CD4-positive, alpha-beta T cell (primary cell): ENCODE results near the gene ELF1. TPM values are rescaled to one million over a fixed set of nuclear protein-coding genes. Genes with fewer than 3 reads are reported as not detected.

Source experiments
- ATAC-seq: fragments of 200-7000 bp; cut with Tn5 transposase; one replicate; pipeline ENCODE4 v1.10.0; 2022; ENCODE audit warnings: mild to moderate bottlenecking; ENCODE audit not compliant: poor library complexity
- CTCF ChIA-PET: fragments of 350-600 bp; sonication (Branson Sonifier 250); formaldehyde crosslinking; loops from one replicate; lab custom pipeline; 2021; ENCODE audit warnings: antibody characterized with exemption, inconsistent platforms; lab: Charles Lee
- POLR2A ChIA-PET: fragments of 350-600 bp; sonication (Branson Sonifier 250); formaldehyde crosslinking; loops from one replicate; lab custom pipeline; 2021; ENCODE audit warnings: antibody characterized with exemption, inconsistent platforms; lab: Charles Lee
- DNase-seq, 14 experiments: peaks; one replicate each; pipeline ENCODE4 v3.0.0-alpha.2; 2013 to 2020; ENCODE audit warnings: mixed read lengths in 2 of 14
- H3K27ac ChIP-seq, 2 donors: one replicate each; pipeline versions ENCODE4 v1.5.1 to v1.7.0; 2013; ENCODE audit warnings: low read length in 2 of 2, low read depth in 1 of 2, mild to moderate bottlenecking in 1 of 2
- H3K27me3 ChIP-seq, 2 experiments: 1 replicate in 1 of 2; 2 replicates in 1 of 2; pipeline versions ENCODE4 v1.6.1 to v1.7.0; 2013; ENCODE audit warnings: low read length in 2 of 2, control low read depth in 1 of 2, mild to moderate bottlenecking in 1 of 2, moderate library complexity in 1 of 2; ENCODE audit not compliant: insufficient read depth in 2 of 2, control insufficient read depth in 1 of 2
- H3K36me3 ChIP-seq: one replicate; pipeline ENCODE4 v1.6.1; 2013; ENCODE audit warnings: low read length, control low read depth; ENCODE audit not compliant: insufficient read depth
- H3K4me1 ChIP-seq: one replicate; pipeline ENCODE4 v1.6.1; 2013; ENCODE audit warnings: low read length, control low read depth; ENCODE audit not compliant: insufficient read depth
- H3K4me3 ChIP-seq: one replicate; pipeline ENCODE4 v1.5.1; 2013; ENCODE audit warnings: mild to moderate bottlenecking, low read length, moderate library complexity
- H3K9me3 ChIP-seq, 2 experiments: 1 replicate in 1 of 2; 2 replicates in 1 of 2; pipeline versions ENCODE4 v1.6.1 to v1.7.0; 2013; ENCODE audit warnings: low read length in 2 of 2, mild to moderate bottlenecking in 2 of 2, control low read depth in 1 of 2, moderate library complexity in 1 of 2; ENCODE audit not compliant: control insufficient read depth in 1 of 2, insufficient read depth in 1 of 2
- H3K27ac Mint-ChIP-seq: one replicate; pipeline ENCODE4 v1.8.0; 2020; ENCODE audit warnings: mixed read lengths
- H3K27me3 Mint-ChIP-seq: one replicate; pipeline ENCODE4 v1.8.0; 2021; ENCODE audit warnings: mixed read lengths
- H3K36me3 Mint-ChIP-seq: one replicate; pipeline ENCODE4 v1.8.0; 2021; ENCODE audit warnings: low read depth, mixed read lengths
- H3K4me1 Mint-ChIP-seq: one replicate; pipeline ENCODE4 v1.8.0; 2021; ENCODE audit warnings: low read depth, mixed read lengths
- H3K4me3 Mint-ChIP-seq: one replicate; pipeline ENCODE4 v1.8.0; 2020; ENCODE audit warnings: mild to moderate bottlenecking, mixed read lengths
- H3K9me3 Mint-ChIP-seq: one replicate; pipeline ENCODE4 v1.8.0; 2020; ENCODE audit warnings: mixed read lengths
- intact Hi-C, 2 experiments: fragments of 100-400 bp; cut with DNase I in 1 of 2; cut with micrococcal nuclease in 1 of 2; formaldehyde crosslinking; loops; one replicate each; pipeline versions ENCODE4 v1.15.1 to v1.9.0; 2023 to 2025; cut with DNase I, micrococcal nuclease
- total RNA-seq, 174 experiments: library from RNA in 2 of 174; stranded (reverse) in 2 of 174; gene quantifications; one replicate each; pipeline ENCODE4 v1.2.3 and lab custom pipeline; 2021 to 2026
- TF ChIP-seq, protein P1 (sequence below): fragments of 200-600 bp; IDR thresholded peaks from one replicate; pipeline ENCODE4 v1.8.0; 2022; ENCODE audit warnings: antibody characterized with exemption, mild to moderate bottlenecking

The ELF1 gene
- total RNA-seq, 2 experiments from 2014 or later = 354 to 358 TPM

DNA sequence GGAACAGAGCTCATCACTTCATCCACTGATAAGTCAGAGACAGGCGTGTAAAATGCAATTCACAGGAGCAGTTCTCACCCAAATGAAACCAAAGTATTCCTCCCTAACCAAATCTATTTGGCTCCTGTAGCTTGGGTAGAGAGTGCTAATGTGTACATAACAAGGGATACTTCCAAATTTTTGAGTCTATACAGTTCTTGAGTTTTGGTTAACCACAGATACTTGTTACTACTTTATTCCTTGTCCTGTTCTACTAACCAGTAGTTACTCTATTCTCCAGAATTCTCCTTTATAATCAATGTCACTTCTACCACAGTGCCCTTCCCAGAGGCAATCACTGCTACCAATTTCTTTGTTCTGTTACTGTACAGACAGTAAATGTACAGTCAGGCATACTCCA is 57.3 kb downstream of the ELF1 start:
- H3K27ac Mint-ChIP-seq = peak overlapping the region; percentile 5
- H3K36me3 ChIP-seq = peaks cover 30% of the 10 kb centered on the region
- peak overlapping the region; percentile 36 for H3K4me3 Mint-ChIP-seq
- peaks cover 88% of the 10 kb centered on the region for H3K4me1 Mint-ChIP-seq
- no peaks in the 10 kb centered on the region for H3K9me3 Mint-ChIP-seq
- ChIA-PET CTCF (interaction anchor here (0.9 to 1.6 kb wide), 3 partner anchors 10 to 92 kb away, joined by 3 to 4 read pairs (median 3); no protein-coding TSS in a partner anchor), POLR2A (interaction anchor here (0.6 to 1.8 kb wide), 4 partner anchors 8 to 51 kb away, joined by 3 to 10 read pairs (median 6); no protein-coding TSS in a partner anchor)
- peaks cover 49% of the 10 kb centered on the region for H3K4me1 ChIP-seq
- peaks cover 78% of the 10 kb centered on the region for H3K36me3 Mint-ChIP-seq
- no peaks in the 10 kb centered on the region for H3K27me3 ChIP-seq
- H3K4me3 ChIP-seq = no peak overlapping the region
- H3K27ac ChIP-seq = no peak overlapping the region
- DNase-seq = no peak
- intact Hi-C loops = loop anchor here in 1 of 2 experiments (10.0 kb wide), 1 partner anchor 53 kb away; the partner anchor contains the start of gene ELF1
- no peaks in the 10 kb centered on the region for H3K27me3 Mint-ChIP-seq
- ATAC-seq = no peak
- TF ChIP-seq, protein P1, sequence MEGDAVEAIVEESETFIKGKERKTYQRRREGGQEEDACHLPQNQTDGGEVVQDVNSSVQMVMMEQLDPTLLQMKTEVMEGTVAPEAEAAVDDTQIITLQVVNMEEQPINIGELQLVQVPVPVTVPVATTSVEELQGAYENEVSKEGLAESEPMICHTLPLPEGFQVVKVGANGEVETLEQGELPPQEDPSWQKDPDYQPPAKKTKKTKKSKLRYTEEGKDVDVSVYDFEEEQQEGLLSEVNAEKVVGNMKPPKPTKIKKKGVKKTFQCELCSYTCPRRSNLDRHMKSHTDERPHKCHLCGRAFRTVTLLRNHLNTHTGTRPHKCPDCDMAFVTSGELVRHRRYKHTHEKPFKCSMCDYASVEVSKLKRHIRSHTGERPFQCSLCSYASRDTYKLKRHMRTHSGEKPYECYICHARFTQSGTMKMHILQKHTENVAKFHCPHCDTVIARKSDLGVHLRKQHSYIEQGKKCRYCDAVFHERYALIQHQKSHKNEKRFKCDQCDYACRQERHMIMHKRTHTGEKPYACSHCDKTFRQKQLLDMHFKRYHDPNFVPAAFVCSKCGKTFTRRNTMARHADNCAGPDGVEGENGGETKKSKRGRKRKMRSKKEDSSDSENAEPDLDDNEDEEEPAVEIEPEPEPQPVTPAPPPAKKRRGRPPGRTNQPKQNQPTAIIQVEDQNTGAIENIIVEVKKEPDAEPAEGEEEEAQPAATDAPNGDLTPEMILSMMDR = no peak
- H3K9me3 ChIP-seq = no peaks in the 10 kb centered on the region

DNA sequence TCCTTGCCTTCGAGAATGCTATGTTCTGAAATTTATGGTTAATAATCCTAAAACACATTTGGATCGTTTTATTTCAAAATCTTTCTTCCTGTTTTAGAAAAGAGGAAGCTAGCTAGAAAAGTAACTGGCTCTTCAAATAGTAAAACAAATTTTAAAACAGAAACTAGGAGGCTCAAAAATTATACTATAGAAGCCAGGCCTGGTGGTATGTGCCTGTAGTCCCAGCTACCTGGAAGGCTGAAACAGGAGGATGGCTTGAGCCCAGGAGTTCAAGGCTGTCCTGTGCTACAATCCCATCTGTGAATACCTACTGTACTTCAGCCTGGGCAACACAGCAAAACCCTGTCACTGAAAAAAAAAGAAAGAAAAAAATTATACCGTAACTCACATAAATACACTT is 57.9 kb downstream of the ELF1 start:
- Histone ChIP-seq H3K4me1 (peaks cover 47% of the 10 kb centered on the region), H3K36me3 (peaks cover 30% of the 10 kb centered on the region), H3K27ac (no peak overlapping the region), H3K27me3 (no peaks in the 10 kb centered on the region), H3K9me3 (no peaks in the 10 kb centered on the region), H3K4me3 (no peak overlapping the region)
- Mint-ChIP-seq H3K36me3 (peaks cover 79% of the 10 kb centered on the region), H3K4me3 (peak overlapping the region; percentile 36), H3K27me3 (no peaks in the 10 kb centered on the region), H3K27ac (peak overlapping the region; percentile 5), H3K4me1 (peaks cover 82% of the 10 kb centered on the region), H3K9me3 (no peaks in the 10 kb centered on the region)
- TF ChIP-seq, protein P1 = no peak
- CTCF ChIA-PET = interaction anchor here (1.1 to 1.6 kb wide), 2 partner anchors 24 to 93 kb away, joined by 3 to 4 read pairs; no protein-coding TSS in a partner anchor
- intact Hi-C loops = loop anchor here in 1 of 2 experiments (10.0 kb wide), 1 partner anchor 54 kb away; the partner anchor contains the start of gene ELF1
- no peak for DNase-seq
- POLR2A ChIA-PET = interaction anchor here (0.6 to 1.8 kb wide), 6 partner anchors 9 to 99 kb away, joined by 3 to 10 read pairs (median 3); no protein-coding TSS in a partner anchor
- no peak for ATAC-seq

DNA sequence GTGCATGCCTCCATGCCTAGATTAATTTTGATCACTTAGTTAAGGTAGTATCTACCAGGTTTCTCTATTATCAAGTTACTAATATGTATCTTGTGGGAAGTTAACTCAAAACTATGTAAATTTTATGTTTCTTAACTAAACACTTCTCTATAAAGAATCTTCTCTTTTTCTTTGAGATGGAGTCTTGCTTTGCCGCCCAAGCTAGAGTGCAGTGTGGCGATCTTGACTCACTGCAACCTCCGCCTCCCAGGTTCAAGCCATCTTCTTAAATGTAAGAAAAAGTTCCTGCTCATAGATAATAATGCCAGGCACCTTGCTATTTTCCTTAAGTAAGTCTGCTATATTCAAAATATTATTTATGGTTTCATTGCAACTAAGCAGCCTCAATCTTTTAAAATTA is 58.4 kb downstream of the ELF1 start:
- Histone ChIP-seq H3K27me3 (no peaks in the 10 kb centered on the region), H3K4me3 (no peak overlapping the region), H3K27ac (no peak overlapping the region), H3K4me1 (peaks cover 44% of the 10 kb centered on the region), H3K9me3 (no peaks in the 10 kb centered on the region), H3K36me3 (peaks cover 30% of the 10 kb centered on the region)
- ATAC-seq = no peak
- no peak overlapping the region for H3K4me3 Mint-ChIP-seq
- POLR2A ChIA-PET = interaction anchor here (1.0 to 1.8 kb wide), 4 partner anchors 9 to 100 kb away, joined by 3 to 10 read pairs (median 6); no protein-coding TSS in a partner anchor
- H3K9me3 Mint-ChIP-seq = no peaks in the 10 kb centered on the region
- CTCF ChIA-PET = interaction anchor here (1.1 to 1.6 kb wide), 2 partner anchors 24 to 93 kb away, joined by 3 to 4 read pairs; no protein-coding TSS in a partner anchor
- H3K27ac Mint-ChIP-seq = peak overlapping the region; percentile 5
- peaks cover 75% of the 10 kb centered on the region for H3K36me3 Mint-ChIP-seq
- no peaks in the 10 kb centered on the region for H3K27me3 Mint-ChIP-seq
- H3K4me1 Mint-ChIP-seq = peaks cover 77% of the 10 kb centered on the region
- DNase-seq = no peak
- TF ChIP-seq, protein P1 = no peak
- intact Hi-C loops = loop anchor here in 1 of 2 experiments (10.0 kb wide), 1 partner anchor 54 kb away; the partner anchor contains the start of gene ELF1
